DMS 273 (cell line): ENCODE data around the gene CCDC18.
A peak's percentile ranks its signal among the peaks of the same experiment; 100 is the strongest.
"Not testable (repeated sequence)": the region's sequence is repeated elsewhere in the genome, so short reads cannot be mapped to it uniquely, and the experiment has no call there.

Source experiments
- DNase-seq: peaks from one replicate; lab custom pipeline; 2025; ENCODE audit not compliant: unreplicated experiment; lab: John Stamatoyannopoulos, UW

The CCDC18 gene

GRCh38 chr1:93170141-93170678 lies 10.3 kb upstream of the CCDC18 start:
- DNase-seq, result not testable (repeated sequence)

- no peak for DNase-seq
Observed at GRCh38 chr1:93171549-93172034, 8.9 kb upstream of the CCDC18 start.

- DNase-seq, result no peak
Observed at GRCh38 chr1:93172778-93173177, 7.7 kb upstream of the CCDC18 start.

GRCh38 chr1:93174638-93175037 lies 5.9 kb upstream of the CCDC18 start:
- not testable (repeated sequence) for DNase-seq

- peak; percentile 46 for DNase-seq
Observed at GRCh38 chr1:93177991-93178390, 2.5 kb upstream of the CCDC18 start.

- peak; percentile 55 for DNase-seq
Observed at GRCh38 chr1:93178418-93178817, 2.1 kb upstream of the CCDC18 start.

GRCh38 chr1:93179886-93180722 lies 420 bp upstream of the CCDC18 start, which contains the start of gene TMED5:
TMED5 (minus strand) TSS chr1:93180413; CDS start chr1:93180242, 171 bp downstream.
- DNase-seq, result peak; percentile 99

- no peak for DNase-seq
Observed at GRCh38 chr1:93186667-93187066, 6.1 kb downstream of the CCDC18 start.

- no peak for DNase-seq
Observed at GRCh38 chr1:93190432-93190831, 9.9 kb downstream of the CCDC18 start.

- no peak for DNase-seq
Observed at GRCh38 chr1:93194231-93194990, 13.9 kb downstream of the CCDC18 start.

- no peak for DNase-seq
Observed at GRCh38 chr1:93196591-93196990, 16.1 kb downstream of the CCDC18 start.

GRCh38 chr1:93199150-93199549 lies 18.6 kb downstream of the CCDC18 start:
- DNase-seq, result no peak

- DNase-seq, result no peak
Observed at GRCh38 chr1:93200086-93200620, 19.6 kb downstream of the CCDC18 start.

GRCh38 chr1:93200714-93201113 lies 20.2 kb downstream of the CCDC18 start:
- DNase-seq, result no peak

- no peak for DNase-seq
Observed at GRCh38 chr1:93205892-93206566, 25.5 kb downstream of the CCDC18 start.

GRCh38 chr1:93206567-93206954 lies 26.0 kb downstream of the CCDC18 start:
- no peak for DNase-seq

- DNase-seq, result no peak
Observed at GRCh38 chr1:93207211-93207610, 26.7 kb downstream of the CCDC18 start.

GRCh38 chr1:93215322-93215721 lies 34.8 kb downstream of the CCDC18 start:
- DNase-seq, result no peak

- DNase-seq, result no peak
Observed at GRCh38 chr1:93219443-93219842, 38.9 kb downstream of the CCDC18 start.

GRCh38 chr1:93220716-93221115 lies 40.2 kb downstream of the CCDC18 start:
- DNase-seq, result not testable (repeated sequence)

- no peak for DNase-seq
Observed at GRCh38 chr1:93221913-93222312, 41.4 kb downstream of the CCDC18 start.
